DOHH2 (cell line): ENCODE results near the gene TTN.

Source experiments
- CTCF ChIP-seq: fragments of 200-600 bp; sonication (generic); IDR thresholded peaks from one replicate; pipeline ENCODE4 v1.5.1; 2014; ENCODE audit warnings: antibody characterized with exemption, mild to moderate bottlenecking, low read depth, low read length; ENCODE audit not compliant: poor library complexity, severe bottlenecking
- EZH2phosphoT487 ChIP-seq: fragments of 200-600 bp; sonication (generic); IDR thresholded peaks from 2 replicates; pipeline ENCODE4 v1.6.1; 2017; ENCODE audit warnings: borderline replicate concordance, mild to moderate bottlenecking, antibody characterized with exemption, low read length, moderate library complexity, mixed read lengths

GRCh38 chr2:178479758-178480226, 327.4 kb downstream of the TTN start:
- TF ChIP-seq CTCF (no peak), EZH2phosphoT487 (no peak)
